ENCODE measurements around the gene FGFR4. TPM values are rescaled to one million over a fixed set of nuclear protein-coding genes. Genes with fewer than 3 reads are reported as not detected.

Gene FGFR4
- total RNA-seq, 4 donors from 2014 or later, result 0.68 to 5.9 (median 1.9) TPM

DNA sequence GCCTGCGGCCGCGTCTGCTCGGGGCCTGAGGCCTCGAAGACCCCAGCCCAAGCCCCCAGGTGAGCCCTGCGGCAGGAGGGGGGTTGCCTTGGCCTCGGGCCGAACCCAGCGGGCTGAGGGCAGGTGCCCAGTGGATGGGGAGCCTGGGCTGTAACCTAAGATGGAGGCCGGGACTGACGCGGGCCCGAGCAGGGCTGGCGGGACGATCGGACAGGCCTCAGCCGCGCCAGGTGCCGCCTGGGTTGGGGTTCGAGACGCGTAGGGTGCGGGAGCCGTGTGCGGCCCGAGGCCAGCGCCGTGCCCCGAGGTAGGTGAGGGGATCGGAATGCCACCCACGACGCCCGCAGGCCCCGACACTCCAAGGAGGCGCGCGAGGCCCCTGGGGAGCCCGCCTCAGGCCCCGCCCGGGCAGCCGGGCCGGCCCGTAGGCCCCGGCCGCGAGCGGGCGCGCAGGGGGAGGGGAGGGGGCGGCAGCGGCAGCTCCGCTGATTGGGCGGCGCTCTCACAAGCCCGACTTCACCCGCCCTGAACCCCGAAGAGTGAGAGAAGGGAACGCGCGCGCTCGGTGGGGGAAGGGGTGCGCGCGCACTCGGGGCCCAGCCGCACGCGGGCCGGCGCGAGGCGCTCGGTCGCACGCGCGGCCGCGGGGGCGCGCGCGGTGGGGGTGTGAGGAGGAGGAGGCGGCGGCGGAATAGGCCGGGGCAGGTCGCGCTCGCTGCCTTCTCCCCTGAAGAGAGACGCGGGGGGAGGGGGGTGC is 46.6 kb downstream of the FGFR4 start, which contains the start of gene NSD1:
Gene NSD1 (plus strand): TSS at position 678 of the 757 bp plus-strand sequence. CDS start 1,331 bp downstream, outside the sequence.
- H3K4me1 ChIP-seq, result peaks cover 25 to 63% (median 31%) of the 10 kb centered on the region in 3 donors
- TF ChIP-seq CTCF (IDR thresholded peaks at IDR 0.05), result no peak
- peak in 2 of 4 donors; percentile 68 to 77 for TF ChIP-seq POLR2A (IDR thresholded peaks at IDR 0.05)
- intact Hi-C loops (cut with DNase I), result no loop called here
- peak within 1 kb of the TSS; percentile 91 to 93 (median 92) for H3K27ac ChIP-seq
- H3K27me3 ChIP-seq, result no peaks in the 10 kb centered on the region
- peak within 1 kb of the TSS; percentile 85 to 96 (median 88) for H3K4me3 ChIP-seq
- peaks cover 0 to 34% (median 0%) of the 10 kb centered on the region in 3 donors for H3K36me3 ChIP-seq
- no peaks in the 10 kb centered on the region for H3K9me3 ChIP-seq
- peak; percentile 71 for DNase-seq
- WGBS, 2 donors, result no CpG with 5 or more reads among the region's 93 CpGs

DNA sequence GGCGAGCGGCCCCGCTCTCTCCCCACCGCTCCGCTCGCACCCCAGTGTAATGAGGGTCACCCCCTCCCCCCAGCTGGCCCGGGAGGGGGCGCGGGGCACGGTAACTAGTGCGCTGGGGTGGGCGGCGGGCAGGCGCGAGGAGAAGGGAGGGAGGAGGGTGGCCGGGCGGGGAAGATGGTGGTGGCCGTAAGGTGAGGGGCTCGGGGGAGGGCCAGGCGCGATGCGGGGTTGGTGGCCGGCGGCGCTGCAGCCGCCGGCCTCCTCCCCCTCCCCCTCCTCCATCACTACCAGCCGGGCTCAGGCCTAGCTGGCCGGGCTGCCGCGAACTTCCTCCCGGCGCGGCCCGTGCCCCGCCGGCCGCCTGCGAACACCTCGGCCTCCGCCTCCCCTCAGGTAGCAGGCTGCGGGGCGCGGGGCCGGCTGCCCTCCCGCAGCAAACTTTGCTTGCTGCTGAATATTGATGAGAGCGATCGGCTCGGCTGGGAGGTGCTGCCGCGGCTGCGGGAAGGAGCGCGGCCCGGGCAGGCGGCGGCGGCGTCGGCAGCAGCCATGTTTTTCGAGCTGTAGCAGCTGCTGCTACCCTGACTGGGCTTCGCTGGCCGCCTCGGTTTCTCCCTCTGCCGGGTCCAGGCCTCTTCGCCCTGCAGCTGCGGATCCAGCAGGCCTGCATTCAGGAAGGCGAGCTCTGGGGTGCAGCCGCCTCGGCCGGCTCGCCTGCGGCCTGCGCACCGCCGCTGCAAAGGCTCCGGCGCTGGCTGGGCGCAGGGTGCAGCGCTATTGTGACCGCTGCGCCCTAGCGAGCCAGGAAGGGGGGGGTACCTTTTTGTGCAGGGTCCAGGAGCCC is 47.4 kb downstream of the FGFR4 start:
- whole genome bisulfite sequencing, 2 donors, result no CpG with 5 or more reads among the region's 83 CpGs
- Histone ChIP-seq H3K4me3 (peak overlapping the region; percentile 85 to 96 (median 88)), H3K4me1 (peaks cover 25 to 72% (median 27%) of the 10 kb centered on the region in 3 donors), H3K27ac (peak overlapping the region; percentile 91 to 93 (median 92)), H3K27me3 (no peaks in the 10 kb centered on the region), H3K9me3 (no peaks in the 10 kb centered on the region), H3K36me3 (peaks cover 0 to 41% (median 0%) of the 10 kb centered on the region in 3 donors)
- intact Hi-C loops (cut with DNase I), result no loop called here
- no peak for DNase-seq
- TF ChIP-seq CTCF (IDR thresholded peaks at IDR 0.05) (no peak), POLR2A (IDR thresholded peaks at IDR 0.05) (peak in 1 of 4 donors; percentile 10)

DNA sequence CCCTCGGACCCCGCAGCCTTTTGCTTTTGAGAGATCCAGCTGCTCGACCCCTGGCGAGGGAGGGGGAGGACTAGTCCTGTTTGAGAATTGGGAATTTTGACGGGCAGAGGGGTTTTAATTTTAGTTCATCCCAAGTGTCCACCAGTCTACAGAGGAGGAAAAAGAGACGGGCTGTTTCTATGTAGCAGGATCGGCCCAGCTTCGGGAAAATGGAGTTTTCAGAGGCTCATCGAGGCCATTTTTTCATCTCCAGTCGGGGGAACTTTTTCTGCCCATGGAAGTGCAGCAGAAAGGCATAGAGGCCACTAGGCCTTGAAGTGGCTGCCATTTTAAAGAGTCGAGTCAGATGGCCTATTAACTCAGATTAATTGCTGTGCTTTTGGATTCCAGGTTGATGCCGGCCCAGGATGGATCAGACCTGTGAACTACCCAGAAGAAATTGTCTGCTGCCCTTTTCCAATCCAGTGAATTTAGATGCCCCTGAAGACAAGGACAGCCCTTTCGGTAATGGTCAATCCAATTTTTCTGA is 48.0 kb downstream of the FGFR4 start:
- peak overlapping the region; percentile 85 to 96 (median 88) for H3K4me3 ChIP-seq
- H3K27me3 ChIP-seq, result no peaks in the 10 kb centered on the region
- 10 to 18% methylated on average over 9 to 13 of the region's 13 CpGs for WGBS, 2 donors
- peaks cover 25 to 78% (median 27%) of the 10 kb centered on the region in 3 donors for H3K4me1 ChIP-seq
- H3K27ac ChIP-seq, result peak overlapping the region; percentile 91 to 93 (median 92)
- no peaks in the 10 kb centered on the region for H3K9me3 ChIP-seq
- no peak for TF ChIP-seq POLR2A (IDR thresholded peaks at IDR 0.05)
- TF ChIP-seq CTCF (IDR thresholded peaks at IDR 0.05), result no peak
- H3K36me3 ChIP-seq, result peaks cover 0 to 48% (median 0%) of the 10 kb centered on the region in 3 donors
- no peak for DNase-seq
- intact Hi-C loops (cut with DNase I), result no loop called here

- Histone ChIP-seq H3K27me3 (no peaks in the 10 kb centered on the region), H3K27ac (no peak overlapping the region), H3K36me3 (peaks cover 5 to 98% (median 6%) of the 10 kb centered on the region in 3 donors), H3K4me1 (peaks cover 4 to 71% (median 22%) of the 10 kb centered on the region in 3 donors), H3K4me3 (no peak overlapping the region), H3K9me3 (no peaks in the 10 kb centered on the region)
- 75 to 83% methylated on average over 2 of the region's 2 CpGs for WGBS, 2 donors
- intact Hi-C loops (cut with DNase I), result no loop called here
- TF ChIP-seq POLR2A (IDR thresholded peaks at IDR 0.05) (no peak), CTCF (IDR thresholded peaks at IDR 0.05) (no peak)
- no peak for DNase-seq
Observed at GRCh38 chr5:177140312-177140711, 53.6 kb downstream of the FGFR4 start.

Measured in esophagus squamous epithelium (tissue), 5 donors.